ENCODE measurements around the gene AKAP5.
"Not testable (repeated sequence)": the region's sequence is repeated elsewhere in the genome, so short reads cannot be mapped to it uniquely, and the experiment has no call there.

Gene AKAP5

GRCh38 chr14:64503434-64504309 lies 38.4 kb downstream of the AKAP5 start, which contains the start of gene ZBTB25:
Gene ZBTB25 (minus strand): TSS chr14:64503838. CDS start chr14:64490533, 13,305 bp downstream.
- DNase-seq = peak; percentile 89 to 93

DNA sequence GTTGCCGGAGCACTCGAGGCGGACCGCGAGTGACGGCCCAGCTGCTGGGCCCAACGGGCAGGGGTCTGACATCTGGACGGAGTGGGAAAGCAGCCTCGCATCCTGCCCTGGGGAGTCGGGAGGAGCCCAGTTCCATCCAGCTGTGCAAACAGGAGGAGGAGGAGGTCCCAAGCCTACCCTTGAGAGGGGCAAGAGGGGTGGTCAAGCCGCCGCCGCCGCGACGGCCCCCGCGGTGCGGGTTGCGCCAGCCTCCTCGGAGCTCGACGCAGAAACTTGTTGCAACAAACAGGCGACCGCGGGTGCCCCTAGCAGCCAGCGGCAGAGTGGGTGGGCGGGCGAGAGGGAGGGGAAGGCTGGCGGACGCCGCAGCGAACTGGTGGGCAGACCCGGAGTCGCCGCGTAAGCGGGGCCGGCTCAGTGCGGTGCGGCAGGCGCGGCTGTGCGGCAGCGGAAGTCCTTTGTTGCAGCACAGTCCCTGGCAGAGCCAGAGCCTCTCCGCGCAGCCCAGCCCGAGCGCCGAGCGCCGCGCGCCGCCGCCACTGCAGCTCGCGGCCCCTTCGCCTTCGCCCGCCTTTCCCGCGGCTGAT lies 39.1 kb downstream of the AKAP5 start, which contains the start of gene ZBTB1:
ZBTB1 (plus strand) TSS at position 461 of the 587 bp plus-strand sequence. CDS start 16,735 bp downstream, outside the sequence.
- DNase-seq = peak; percentile 72 to 76

DNA sequence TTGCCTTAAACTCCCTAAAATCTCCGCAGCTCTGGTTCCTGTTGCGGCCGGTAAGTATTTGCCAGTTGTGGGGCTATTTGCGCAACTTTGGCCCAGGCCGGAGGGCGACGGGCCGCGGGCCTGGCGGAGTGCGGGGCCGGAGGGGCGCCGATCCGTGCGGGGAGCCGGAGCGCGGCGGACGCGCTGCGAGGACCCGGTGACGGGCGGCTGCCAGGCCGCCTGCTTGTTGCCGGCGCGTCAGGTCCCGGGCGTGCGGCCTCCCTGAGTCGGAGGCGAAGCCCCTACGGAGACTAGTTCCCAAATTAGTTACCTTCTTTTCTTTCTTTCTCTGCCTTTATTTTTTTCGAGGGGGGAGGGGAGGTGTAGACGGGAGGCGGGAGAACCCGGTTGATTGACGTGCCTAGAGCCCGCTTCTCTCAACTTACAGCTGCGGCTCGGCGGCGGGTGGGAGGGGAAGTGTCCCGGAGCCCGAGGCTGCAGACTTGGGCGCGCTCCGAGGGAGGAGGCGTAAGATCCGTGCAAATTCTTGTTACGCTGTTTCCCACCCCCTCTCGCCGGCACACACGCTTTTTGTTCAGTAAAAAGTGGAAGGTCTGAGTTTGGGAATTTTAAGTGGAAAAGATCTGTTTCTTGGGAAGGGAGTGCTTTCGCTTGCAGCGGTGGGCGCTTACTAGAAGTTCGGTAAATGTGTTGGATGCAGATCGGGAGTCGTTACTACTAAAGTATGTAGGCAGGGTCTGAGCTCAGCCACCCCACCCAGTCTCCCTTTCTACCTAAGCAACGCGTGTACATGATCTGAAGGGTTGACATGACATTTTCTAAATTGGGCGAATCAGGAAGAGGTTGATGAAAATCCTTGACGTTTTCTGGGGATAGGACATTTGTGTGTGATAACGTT lies 39.8 kb downstream of the AKAP5 start:
- DNase-seq = peak; percentile 55 to 83

DNA sequence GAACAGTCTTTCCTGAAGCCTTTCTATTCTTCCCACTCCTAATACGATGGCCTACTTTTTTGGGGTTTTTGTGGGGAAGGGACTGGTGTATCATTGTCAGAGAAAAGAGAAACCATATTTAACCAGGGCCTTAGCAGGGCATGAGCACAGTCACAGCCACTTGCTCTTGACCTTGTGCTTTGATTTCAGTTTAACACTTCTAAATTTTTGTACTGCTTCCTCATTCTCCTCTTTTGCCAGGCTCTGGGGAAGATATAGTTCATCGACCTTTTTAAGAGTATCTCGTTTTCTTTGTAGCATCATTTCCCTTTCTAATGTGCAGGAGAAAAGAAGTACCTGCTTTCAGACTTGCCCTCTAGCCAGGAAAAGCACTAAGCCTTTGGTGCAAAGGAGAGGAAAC lies 41.4 kb downstream of the AKAP5 start:
- no peak for DNase-seq

GRCh38 chr14:64507376-64508156 lies 42.3 kb downstream of the AKAP5 start:
- DNase-seq = no peak

GRCh38 chr14:64508215-64508776 lies 43.0 kb downstream of the AKAP5 start:
- no peak for DNase-seq

- DNase-seq = no peak
Measured at GRCh38 chr14:64509036-64509435, 43.7 kb downstream of the AKAP5 start.

GRCh38 chr14:64510825-64511671 lies 45.7 kb downstream of the AKAP5 start:
- DNase-seq = peak; percentile 43 to 63

- DNase-seq = no peak
Measured at GRCh38 chr14:64513271-64513670, 48.0 kb downstream of the AKAP5 start.

- no peak for DNase-seq
Measured at GRCh38 chr14:64515053-64515452, 49.8 kb downstream of the AKAP5 start.

- no peak for DNase-seq
Measured at GRCh38 chr14:64516969-64517368, 51.7 kb downstream of the AKAP5 start.

DNA sequence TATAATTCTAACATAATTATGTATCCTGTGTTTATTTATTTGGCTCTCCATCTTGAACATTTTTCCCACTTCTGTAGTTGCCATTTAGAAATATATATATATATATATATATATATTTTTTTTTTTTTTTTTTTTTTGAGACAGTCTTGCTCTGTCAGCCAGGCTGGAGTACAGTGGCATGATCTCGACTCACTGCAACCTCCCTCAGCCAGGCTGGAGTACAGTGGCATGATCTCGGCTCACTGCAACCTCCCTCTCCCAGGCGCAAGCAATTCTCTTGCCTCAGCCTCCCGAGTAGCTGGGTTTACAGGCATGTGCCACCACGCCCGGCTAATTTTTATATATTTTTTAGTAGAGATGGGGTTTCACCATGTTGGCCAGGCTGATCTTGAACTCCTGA lies 52.4 kb downstream of the AKAP5 start:
- DNase-seq = not testable (repeated sequence)

DNA sequence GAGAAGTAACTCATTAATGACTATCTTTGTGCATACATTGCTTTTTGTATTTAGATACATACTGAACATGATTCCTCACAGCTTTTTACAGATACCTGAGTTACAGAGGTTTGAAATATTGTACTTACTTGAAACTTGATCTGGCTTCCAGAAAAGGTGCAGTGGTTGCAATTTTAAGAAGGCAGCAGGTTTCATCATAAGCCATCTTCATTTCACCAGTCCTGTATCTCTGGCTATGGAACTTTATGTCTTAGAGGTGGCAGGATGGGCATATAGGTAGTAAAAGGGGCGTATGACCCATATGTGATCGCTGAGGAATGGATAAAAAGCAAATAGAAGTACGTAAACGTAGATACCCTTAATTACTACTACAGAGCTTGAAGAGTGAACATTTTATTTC lies 52.9 kb downstream of the AKAP5 start:
- DNase-seq = no peak

DNA sequence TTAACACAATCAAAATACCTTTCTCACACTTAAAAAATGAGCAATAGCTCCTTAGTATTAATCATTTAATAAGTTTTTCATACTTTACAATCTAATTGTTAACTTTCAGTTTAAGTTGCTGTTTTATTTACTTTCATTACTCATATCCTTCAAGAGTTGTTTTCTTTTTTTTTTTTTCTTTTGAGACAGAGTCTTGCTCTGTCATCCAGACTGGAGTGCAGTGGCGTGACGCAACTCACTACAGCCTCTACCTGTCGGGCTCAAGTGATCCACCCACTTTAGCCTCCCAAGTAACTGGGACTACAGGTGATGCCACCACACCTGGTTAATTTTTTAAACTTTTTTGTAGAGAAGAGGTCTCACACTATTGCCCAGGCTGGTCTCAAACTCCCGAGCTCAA lies 55.4 kb downstream of the AKAP5 start:
- no peak for DNase-seq

GRCh38 chr14:64522591-64523355 lies 57.5 kb downstream of the AKAP5 start:
- no peak for DNase-seq
